ENCODE results near the gene SCARF2.
"Not testable (repeated sequence)": the region's sequence is repeated elsewhere in the genome, so short reads cannot be mapped to it uniquely, and the experiment has no call there.

The SCARF2 gene

DNA sequence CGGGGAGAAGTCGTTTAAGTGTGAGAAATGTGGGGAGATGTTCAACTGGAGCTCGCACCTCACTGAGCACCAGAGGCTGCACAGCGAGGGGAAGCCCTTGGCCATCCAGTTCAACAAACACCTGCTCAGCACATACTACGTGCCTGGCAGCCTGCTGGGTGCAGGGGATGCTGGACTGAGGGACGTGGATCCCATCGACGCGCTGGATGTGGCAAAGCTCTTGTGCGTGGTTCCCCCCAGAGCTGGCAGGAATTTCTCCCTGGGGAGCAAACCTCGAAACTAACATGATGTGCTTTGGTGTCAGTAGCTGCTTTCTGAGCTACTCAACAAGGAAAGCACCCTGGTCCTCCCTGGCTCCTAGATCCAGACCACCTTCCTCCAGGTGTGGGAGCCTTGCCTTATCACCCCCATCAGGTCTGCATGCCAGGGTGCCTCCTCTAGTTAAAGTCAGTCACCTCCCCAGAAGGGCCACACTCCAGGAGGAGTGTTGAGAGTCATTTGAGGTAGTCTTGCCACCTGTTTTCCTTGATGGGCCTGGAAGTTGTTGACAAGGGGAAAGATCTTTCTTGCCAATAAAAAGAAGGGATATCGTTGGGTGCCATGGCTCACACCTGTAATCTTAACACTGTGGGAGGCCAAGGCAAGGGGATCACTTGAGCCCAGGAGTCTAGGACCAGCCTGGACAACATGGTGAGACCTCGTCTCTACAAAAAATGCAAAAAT lies 30.8 kb downstream of the SCARF2 start:
- no peak for DNase-seq

DNA sequence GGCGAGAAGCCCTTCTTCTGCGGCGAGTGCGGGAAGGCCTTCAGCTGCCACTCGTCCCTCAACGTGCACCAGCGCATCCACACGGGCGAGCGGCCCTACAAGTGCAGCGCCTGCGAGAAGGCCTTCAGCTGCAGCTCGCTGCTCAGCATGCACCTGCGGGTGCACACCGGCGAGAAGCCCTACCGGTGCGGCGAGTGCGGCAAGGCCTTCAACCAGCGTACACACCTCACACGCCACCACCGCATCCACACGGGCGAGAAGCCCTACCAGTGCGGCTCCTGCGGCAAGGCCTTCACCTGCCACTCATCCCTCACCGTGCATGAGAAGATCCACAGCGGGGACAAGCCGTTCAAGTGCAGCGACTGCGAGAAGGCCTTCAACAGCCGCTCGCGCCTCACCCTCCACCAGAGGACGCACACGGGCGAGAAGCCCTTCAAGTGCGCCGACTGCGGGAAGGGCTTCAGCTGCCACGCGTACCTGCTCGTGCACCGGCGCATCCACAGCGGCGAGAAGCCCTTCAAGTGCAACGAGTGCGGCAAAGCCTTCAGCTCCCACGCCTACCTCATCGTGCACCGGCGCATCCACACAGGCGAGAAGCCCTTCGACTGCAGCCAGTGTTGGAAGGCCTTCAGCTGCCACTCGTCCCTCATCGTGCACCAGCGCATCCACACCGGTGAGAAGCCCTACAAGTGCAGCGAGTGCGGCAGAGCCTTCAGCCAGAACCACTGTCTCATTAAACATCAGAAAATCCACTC lies 31.5 kb downstream of the SCARF2 start:
- no peak for DNase-seq

DNA sequence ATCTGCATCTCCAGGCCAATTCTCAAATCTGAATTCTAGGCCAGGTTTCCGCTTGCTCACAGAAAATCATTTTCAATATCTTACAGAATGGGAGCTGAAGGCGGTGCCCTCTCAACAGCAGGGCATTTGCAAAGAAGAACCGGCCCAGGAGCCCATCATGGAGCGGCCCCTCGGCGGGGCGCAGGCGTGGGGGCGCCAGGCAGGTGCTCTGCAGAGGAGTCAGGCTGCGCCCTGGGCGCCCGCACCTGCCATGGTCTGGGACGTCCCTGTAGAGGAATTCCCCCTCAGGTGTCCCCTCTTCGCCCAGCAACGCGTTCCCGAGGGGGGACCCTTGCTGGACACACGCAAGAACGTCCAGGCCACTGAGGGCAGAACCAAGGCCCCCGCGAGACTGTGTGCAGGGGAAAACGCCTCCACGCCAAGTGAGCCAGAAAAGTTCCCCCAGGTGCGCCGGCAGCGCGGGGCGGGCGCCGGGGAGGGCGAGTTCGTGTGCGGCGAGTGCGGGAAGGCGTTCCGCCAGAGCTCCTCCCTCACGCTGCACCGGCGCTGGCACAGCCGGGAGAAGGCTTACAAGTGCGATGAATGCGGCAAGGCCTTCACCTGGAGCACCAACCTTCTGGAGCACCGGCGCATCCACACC lies 32.2 kb downstream of the SCARF2 start:
- no peak for DNase-seq

DNA sequence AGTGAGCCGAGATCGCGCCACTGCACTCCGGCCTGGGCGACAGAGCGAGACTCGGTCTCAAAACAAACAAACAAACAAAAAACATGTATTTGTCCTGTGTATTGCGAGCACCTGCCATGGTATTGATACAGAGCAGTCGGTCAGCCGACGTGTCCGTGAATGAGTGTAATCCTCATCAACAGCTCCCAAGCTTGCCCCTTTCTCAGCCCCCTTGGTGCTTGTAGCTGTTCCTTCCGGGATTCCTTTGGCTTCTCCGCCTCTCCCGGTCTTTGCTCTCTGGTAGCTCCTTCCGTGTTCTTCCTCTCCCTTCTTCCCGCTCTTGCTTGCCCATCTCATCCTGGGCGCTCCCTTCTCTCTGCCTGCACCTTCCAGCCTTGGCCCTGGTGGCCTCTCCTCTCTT lies 32.7 kb downstream of the SCARF2 start:
- no peak for DNase-seq

DNA sequence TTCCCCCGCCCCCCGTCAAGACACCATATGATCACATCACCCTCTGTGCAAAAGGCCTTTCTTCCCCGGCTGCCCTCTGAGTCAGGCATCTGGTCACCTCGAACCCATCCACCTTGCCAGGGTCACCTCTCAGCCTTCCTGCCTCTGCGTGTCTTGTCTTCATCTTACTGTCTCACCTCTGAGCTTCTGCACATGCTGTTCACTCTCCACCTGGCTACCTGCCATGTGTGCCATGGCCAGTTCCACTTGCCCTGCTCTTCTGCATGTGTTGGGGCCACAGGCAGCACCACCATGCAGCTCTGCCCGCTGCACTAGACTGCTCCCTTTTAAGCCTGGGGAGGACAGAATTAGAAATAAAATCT lies 33.9 kb downstream of the SCARF2 start:
- no peak for DNase-seq

DNA sequence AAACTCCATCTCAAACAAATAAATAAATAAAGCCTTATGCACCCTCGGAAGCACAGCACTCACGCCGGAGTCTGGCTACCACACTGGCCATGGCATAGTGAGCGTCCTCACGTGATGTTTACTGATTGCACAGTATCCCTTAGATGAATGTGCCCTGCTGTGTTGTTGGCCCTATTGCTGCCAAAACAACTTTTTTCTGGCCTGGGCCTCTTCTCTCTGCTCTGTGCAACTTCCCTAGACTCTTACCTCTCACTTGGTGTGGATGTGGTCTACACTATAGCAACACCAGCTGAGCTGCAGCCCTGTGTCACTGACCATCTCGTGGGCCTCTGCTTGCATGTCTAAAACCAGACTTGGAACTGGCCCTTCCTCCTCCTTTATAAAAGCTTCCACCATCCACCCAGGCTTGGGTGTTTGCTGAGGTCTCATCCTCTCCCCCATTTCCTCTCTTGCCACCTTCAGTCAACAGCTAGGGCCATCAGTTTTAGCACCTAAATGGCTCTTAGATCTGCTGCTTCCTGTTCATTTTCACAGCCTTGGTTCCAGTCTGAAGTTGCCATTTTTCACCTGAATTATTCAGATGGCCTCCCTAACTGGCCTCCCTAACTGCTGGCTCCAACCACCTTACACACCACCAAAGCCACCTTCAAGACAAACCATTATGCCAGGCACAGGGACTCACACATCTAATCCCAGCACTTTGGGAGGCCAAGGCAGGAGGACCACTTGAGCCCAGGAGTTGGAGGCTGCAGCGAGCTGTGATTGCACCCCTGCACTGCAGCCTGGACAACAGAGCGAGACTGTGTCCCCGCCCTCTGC lies 34.5 kb downstream of the SCARF2 start:
- DNase-seq, result no peak

DNA sequence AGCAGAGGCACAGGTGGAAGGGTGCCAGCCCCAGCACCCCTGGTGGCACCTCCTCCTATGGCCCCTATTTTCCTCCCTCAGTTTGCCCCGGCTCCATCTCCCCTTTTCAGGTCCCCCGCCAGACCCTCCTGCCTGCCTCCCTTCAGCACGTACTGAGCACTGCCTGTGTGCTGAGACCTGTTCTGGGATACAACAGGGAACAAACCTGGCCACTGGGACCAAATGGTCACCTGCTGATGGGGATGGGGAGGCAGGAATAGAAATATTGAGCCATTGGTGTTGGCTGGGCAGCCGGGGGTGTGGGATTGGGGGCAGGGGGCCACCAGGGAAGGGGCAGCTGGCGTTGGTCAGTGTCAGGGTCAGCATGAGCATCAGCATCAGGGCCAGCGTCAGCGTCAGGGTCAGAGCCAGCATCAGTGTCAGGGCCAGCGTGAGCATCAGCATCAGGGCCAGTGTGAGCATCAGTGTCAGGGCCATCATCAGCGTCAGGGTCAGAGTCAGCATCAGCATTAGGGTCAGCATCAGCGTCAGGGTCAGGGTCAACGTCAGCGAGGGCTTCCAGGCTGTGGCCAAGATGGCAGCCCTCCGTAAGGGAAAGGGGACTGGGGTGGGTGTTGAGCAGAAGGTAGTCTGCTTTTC lies 36.1 kb downstream of the SCARF2 start:
- DNase-seq, result no peak

DNA sequence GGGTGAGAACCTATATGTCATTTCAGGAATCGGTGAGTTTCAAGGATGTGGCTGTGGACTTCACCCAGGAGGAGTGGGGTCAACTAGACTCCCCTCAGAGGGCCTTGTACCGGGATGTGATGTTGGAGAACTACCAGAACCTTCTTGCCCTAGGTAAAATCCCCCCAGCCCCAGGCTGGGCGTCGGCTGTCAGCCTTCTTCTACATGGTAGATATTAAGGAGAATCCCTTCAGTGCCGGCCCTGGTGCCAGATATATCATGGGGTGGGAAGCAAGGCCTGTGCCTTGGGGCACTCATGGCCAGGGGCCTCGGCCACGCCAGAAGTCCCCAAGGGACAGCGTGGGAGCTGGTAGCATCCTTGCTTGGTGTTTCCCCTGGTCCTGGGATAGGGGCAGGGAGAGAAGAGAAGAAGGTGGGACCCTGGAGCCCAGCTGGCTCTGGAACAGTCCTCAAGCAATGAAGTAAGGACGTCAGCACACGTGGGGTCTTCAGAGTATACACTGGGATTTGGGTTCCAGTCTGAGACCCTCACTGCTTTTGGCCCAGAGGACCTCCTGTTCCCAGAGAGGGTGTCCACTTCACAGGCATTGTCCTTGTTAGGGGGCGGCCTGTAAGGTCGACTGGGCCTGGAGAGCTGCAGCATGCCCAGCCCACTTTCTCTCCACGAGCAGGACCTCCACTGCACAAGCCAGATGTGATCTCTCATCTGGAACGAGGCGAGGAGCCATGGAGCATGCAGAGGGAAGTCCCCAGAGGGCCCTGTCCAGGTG lies 36.8 kb downstream of the SCARF2 start:
- no peak for DNase-seq

DNA sequence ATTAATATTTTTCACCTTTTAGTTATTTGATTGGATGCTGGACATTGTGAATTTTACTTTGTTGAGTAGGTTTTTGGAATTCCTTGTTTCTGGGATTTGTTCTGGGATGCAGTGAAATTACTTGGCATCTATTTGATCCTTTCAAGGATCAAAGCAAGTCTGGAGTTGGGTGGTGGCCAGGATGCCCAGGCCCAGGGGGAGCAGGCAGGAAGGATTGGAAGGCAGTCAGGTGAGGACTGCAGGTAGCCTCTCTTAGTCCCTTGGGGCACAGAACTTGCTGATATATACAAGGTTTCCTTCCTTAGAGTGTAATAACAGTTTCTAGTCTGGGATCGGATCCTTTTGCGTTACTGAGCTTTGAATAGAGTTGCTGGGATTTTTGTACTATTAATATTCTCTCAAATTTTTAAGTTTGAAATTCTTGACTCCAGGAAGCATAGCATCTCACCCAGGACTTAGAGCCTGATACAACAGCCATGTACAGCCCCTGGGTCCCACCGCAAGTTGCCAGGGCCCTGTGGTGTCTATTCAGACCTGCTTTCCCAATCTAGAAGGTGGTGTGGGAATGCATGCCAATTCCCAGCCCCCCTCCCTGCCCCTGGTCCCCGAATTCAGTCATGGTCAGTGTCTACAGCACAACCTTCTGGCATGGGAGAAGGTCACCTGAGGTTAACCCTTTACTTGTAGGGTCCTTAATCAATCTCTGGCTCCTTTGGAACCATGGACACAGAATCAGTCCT lies 37.6 kb downstream of the SCARF2 start:
- DNase-seq, result no peak

DNA sequence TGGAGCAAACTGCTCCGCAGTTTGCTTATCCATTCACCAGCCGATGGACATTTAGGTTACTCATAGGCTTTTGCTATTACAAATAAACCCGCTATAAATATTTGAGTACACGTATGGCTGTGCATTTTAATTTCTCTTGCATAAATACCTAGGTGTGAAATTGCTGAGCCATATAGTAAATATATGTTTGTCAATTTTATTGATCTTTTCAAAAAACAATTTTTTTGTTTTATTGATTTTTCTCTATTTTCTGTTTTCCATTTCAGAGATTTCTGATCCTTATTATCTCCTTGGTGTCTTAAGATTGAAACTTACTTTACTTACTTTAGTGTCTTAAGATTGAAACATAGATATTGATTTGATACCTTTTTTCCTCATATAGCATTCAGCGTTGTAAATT lies 39.2 kb downstream of the SCARF2 start:
- no peak for DNase-seq

DNA sequence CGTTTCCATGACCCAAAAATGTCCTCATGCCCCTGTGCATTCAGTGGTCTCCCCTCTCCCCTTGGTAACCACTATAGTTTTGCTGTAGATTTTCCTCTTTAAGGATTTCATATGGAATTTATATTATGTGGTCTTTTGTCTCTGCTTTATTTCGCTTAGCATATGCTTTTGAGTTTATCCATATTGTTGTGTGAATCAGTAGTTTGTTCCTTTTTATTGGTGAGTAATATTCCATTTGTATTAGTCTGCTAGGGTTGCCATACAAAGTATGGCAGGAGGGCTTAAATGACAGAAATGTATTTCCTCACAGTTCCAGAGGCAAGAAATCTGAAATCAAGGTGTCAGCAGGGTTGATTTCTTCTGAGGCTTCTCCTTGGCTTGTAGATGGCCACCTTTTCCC lies 40.1 kb downstream of the SCARF2 start:
- DNase-seq, result no peak

DNA sequence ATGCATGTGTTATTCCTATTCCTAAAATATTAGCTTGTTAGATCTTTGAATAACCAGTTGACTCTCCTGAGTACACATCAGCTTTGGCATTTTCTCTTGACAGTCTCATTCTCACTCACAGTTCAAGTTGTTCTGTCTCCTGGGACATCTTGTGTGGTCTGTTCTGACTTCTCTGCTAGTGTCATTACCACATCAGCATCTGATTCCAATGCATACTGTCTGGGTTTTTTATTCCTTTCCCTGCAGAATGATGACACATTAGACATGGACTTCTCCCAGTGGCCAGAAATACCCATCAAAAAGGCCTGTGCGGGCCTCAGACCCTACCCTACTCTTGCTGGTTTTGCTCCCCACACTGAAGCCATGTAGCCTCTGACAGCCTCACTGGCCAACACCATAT lies 41.0 kb downstream of the SCARF2 start:
- no peak for DNase-seq

DNA sequence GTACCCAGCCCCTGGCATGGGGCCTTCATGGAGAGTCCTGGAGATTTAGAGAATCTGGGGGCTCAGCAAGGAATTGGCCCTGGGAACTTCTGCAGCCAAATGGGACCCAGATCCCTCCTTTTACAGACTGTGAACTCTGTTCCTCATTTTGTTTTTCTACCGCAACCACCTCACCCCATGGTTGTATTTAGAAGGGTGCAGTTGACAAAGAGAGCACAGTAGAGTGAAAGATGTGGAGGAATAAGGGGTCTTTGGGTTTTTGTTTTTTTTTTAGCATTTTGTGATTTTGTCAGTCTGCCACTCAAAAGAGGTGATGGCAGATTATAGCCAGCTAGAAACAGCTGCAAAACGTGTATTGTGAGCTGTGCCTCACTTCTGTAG lies 41.7 kb downstream of the SCARF2 start:
- DNase-seq, result no peak

DNA sequence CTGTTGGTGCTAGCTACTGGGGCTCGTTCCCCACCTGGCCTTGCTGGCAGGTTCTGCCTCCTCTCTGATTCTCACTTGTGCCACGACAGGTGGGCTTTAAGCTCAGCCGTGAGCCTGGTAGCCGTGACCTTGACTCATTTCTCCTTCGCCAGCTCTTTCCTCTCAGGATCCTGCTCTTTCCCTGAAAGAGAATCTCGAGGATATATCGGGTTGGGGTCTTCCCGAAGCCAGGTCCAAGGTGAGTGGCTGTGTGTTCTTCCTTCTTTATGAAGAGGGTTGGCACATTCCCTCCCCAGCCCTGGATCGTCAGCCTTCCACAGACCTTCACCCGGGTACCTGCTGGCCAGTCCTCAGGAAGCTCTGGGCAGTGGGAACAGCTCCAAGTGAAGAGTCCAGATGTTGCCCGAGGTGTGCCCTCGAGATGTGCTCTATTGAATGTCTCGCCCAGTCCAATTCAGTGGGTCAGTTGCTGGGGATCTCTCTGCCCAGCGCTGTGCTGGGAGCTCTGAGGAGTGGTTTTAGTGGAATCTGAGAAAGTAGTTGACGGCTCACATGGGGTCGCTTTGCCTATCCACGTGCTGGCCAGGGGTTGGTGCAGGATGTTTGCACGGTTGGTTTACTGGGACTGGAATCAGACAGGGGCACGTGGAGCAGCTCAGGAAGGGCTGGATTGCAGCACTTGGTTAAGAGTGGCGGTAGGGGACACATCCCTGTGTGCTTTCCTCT lies 42.3 kb downstream of the SCARF2 start:
- no peak for DNase-seq

DNA sequence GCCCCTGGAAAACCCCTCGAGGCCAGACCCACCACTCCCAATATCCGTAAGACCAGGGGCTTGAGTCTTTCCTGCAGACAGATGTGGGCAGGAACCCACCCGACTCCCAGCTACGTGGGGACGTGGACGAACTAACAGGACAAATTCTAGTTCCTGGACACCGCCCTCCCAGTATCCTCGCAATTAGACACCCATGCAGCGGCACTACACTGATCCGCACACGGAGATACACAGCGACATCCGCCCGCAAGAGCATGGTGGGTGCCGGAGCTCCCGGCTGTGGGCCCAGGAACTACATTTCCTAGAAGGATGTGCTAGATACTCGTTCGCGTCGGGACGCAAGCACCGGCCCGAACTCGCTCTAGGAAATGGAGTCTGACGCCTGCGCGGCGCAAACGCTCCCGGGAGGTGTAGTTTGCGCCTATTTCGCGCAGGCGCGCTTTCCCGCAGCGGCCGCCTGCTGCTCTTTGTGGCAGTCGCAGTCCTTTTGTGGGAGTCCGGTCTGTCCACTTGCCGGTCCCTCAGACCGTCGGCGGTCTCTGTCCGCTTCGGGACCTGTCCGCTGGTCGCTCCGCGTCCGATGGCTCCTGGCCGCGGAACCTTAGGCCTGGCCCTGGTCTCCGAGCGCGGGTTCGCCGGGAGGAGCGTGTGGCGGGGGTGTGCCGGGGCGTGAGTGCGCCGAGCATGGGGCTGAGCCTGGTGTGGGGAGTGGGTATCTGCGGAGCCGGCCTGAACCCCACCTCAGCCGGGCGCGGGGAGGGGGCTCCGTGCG lies 43.7 kb downstream of the SCARF2 start, which contains the start of gene ZNF74:
Gene ZNF74 (plus strand): TSS at position 447 of the 772 bp plus-strand sequence. CDS start 478 bp downstream, outside the sequence.
- peak; percentile 41 to 93 (median 80) for DNase-seq

DNA sequence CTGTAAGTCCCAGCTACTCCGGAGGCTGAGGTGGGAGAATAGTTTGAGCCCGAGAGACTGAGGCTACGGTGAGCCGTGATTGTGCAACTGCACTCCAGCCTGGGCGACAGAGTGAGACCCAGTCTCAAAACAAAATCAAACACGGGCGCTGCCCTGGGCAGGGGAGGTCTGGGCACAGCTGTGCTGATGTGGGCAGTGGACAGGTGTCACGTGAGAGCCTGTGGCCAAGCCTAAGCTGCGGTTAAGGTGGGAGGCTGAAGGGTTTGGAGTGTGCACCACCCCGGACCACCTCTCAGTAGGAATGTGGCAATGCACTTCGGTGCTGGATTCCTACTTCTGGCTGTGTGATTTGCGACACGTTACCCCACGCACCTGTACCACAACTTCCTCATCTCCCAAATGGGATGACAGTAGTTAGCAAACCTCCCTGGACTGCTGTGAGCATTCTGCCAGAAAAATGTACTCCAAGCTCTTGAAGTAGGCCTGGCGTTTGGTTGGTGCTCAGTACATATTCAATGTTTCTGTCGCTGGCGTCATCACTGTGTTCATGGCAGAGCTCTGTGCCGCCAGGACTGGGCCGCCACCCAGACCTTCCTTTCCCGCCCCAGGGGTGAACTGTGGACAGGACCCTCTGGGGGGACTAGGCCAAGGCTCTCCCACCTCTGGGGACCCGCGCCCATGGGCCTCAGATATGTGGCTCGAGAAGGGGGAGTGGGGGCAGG lies 44.5 kb downstream of the SCARF2 start:
- peak in 1 of 14 donors; percentile 44 for DNase-seq

DNA sequence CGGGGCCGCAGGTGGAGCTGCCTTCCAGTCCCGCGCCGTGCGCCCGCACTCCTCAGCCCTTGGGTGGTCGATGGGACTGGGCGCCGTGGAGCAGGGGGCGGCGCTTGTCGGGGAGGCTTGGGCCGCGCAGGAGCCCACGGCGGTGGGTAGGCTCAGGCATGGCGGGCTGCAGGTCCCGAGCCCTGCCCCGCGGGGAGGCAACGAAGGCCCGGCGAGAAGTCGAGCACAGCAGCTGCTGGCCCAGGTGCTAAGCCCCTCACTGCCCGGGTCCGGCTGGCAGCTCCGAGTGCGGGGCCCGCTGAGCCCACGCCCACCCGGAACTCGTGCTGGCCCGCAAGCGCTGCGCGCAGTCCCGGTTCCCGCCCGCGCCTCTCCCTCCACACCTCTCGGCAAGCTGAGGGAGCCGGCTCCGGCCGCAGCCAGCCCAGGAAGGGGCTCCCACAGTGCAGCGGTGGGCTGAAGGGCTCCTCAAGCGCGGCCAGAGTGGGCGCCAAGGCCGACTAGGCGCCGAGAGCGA lies 45.2 kb downstream of the SCARF2 start:
- DNase-seq, result not testable (repeated sequence)

DNA sequence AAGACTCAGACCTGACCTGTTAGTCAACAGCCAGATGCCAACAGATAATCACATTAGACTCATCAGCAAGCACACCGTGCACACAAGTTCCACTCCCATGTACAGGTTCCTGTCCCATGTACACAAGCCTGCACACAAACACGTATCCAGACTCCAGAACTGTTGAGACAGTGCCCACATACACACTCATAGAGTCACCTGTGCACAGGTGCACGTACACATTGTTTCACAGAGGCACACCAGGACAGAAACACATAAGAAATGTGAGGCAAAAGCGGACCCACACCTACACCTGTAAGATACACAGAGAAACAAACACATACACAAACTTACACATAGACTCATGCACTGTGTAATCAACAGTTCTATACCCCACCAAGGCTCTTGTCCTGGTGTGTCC lies 46.4 kb downstream of the SCARF2 start:
- DNase-seq, result no peak

Data from C1 segment of cervical spinal cord (tissue), 14 donors.